HG03575 (cell line): Measurements from ENCODE around the gene ADAMTS4.

Experiments used
- ATAC-seq: cut with Tn5 transposase; IDR thresholded peaks from one replicate; pipeline ENCODE4 v1.9.1; 2021; ENCODE audit not compliant: unreplicated experiment, insufficient number of reproducible peaks, low FRiP score; ENCODE audit errors: extremely low read depth

The ADAMTS4 gene

GRCh38 chr1:161177112-161177935, 21.5 kb downstream of the ADAMTS4 start, which contains the start of gene B4GALT3:
TSS of gene B4GALT3 (minus strand) at chr1:161177507. CDS start at chr1:161176060, 1,447 bp downstream.
- ATAC-seq = no peak

GRCh38 chr1:161176468-161177111, 22.3 kb downstream of the ADAMTS4 start:
- ATAC-seq = no peak

GRCh38 chr1:161175771-161176453, 22.9 kb downstream of the ADAMTS4 start:
- ATAC-seq = no peak

- no peak for ATAC-seq
Measured at GRCh38 chr1:161174911-161175310, 23.9 kb downstream of the ADAMTS4 start.

- ATAC-seq = no peak
Measured at GRCh38 chr1:161173711-161174110, 25.1 kb downstream of the ADAMTS4 start.

- ATAC-seq = no peak
Measured at GRCh38 chr1:161172776-161173376, 26.0 kb downstream of the ADAMTS4 start.

GRCh38 chr1:161172349-161172748, 26.5 kb downstream of the ADAMTS4 start:
- no peak for ATAC-seq

GRCh38 chr1:161171696-161172095, 27.2 kb downstream of the ADAMTS4 start:
- ATAC-seq = no peak

GRCh38 chr1:161171191-161171590, 27.7 kb downstream of the ADAMTS4 start:
- no peak for ATAC-seq

- ATAC-seq = no peak
Measured at GRCh38 chr1:161168906-161169305, 29.9 kb downstream of the ADAMTS4 start.

- ATAC-seq = no peak
Measured at GRCh38 chr1:161166669-161167548, 31.9 kb downstream of the ADAMTS4 start.

GRCh38 chr1:161165742-161166668, 32.8 kb downstream of the ADAMTS4 start, which contains the start of gene PPOX:
TSS of gene PPOX (plus strand) at chr1:161166426. CDS start at chr1:161166848, 422 bp downstream.
- peak; percentile 62 for ATAC-seq

GRCh38 chr1:161164901-161165610, 33.8 kb downstream of the ADAMTS4 start:
- no peak for ATAC-seq

GRCh38 chr1:161163793-161164192, 35.1 kb downstream of the ADAMTS4 start:
- ATAC-seq = no peak

- no peak for ATAC-seq
Measured at GRCh38 chr1:161162806-161163205, 36.0 kb downstream of the ADAMTS4 start.

GRCh38 chr1:161162052-161162451, 36.8 kb downstream of the ADAMTS4 start:
- ATAC-seq = no peak

- ATAC-seq = no peak
Measured at GRCh38 chr1:161161652-161162051, 37.2 kb downstream of the ADAMTS4 start.
